ENCODE data around the gene GOLT1B. TPM values are rescaled to one million over a fixed set of nuclear protein-coding genes. Genes with fewer than 3 reads are reported as not detected.

GOLT1B gene
- total RNA-seq, 1 donor from 2014 or later, result 9.2 TPM

- H3K9me3 ChIP-seq, result no peaks in the 10 kb centered on the region
- DNase-seq (ENCODE audit: low spot score in 2 of 2), result no peak
- peaks cover 0 to 15% of the 10 kb centered on the region in 2 donors for H3K4me1 ChIP-seq
- H3K36me3 ChIP-seq, result peaks cover 6 to 20% of the 10 kb centered on the region in 2 donors
- TF ChIP-seq CTCF (IDR thresholded peaks at IDR 0.05), result no peak
- intact Hi-C loops (cut with DNase I), result loop anchor here (10.0 kb wide), 1 partner anchor 1119 kb away; the partner anchor contains the start of gene ETNK1
- H3K4me3 ChIP-seq, result no peak overlapping the region
- H3K27me3 ChIP-seq, result no peaks in the 10 kb centered on the region
- no peak overlapping the region for H3K27ac ChIP-seq
Measured at GRCh38 chr12:21505888-21506287, 4.3 kb downstream of the GOLT1B start.

GRCh38 chr12:21507849-21508248 lies 6.3 kb downstream of the GOLT1B start:
- intact Hi-C loops (cut with DNase I), result loop anchor here (10.0 kb wide), 1 partner anchor 1117 kb away; the partner anchor contains the start of gene ETNK1
- no peak for DNase-seq (ENCODE audit: low spot score in 2 of 2)
- H3K27ac ChIP-seq, result no peak overlapping the region

GRCh38 chr12:21509768-21510167 lies 8.2 kb downstream of the GOLT1B start:
- no peaks in the 10 kb centered on the region for H3K4me1 ChIP-seq
- no peak for DNase-seq (ENCODE audit: low spot score in 2 of 2)
- H3K4me3 ChIP-seq, result no peak overlapping the region
- H3K27ac ChIP-seq, result no peak overlapping the region
- no peaks in the 10 kb centered on the region for H3K27me3 ChIP-seq
- H3K9me3 ChIP-seq, result no peaks in the 10 kb centered on the region
- H3K36me3 ChIP-seq, result peaks cover 19 to 55% of the 10 kb centered on the region in 2 donors
- intact Hi-C loops (cut with DNase I), result loop anchor here (10.0 kb wide), 1 partner anchor 1115 kb away; the partner anchor contains the start of gene ETNK1
- no peak for TF ChIP-seq CTCF (IDR thresholded peaks at IDR 0.05)

More at GRCh38 chr12:21507849-21508248, 6.3 kb downstream of the GOLT1B start:
- Histone ChIP-seq H3K36me3 (peaks cover 10 to 38% of the 10 kb centered on the region in 2 donors), H3K27me3 (no peaks in the 10 kb centered on the region), H3K4me1 (peaks cover 0 to 9% of the 10 kb centered on the region in 2 donors), H3K9me3 (no peaks in the 10 kb centered on the region), H3K4me3 (no peak overlapping the region)
- no peak for TF ChIP-seq CTCF (IDR thresholded peaks at IDR 0.05)

GRCh38 chr12:21516281-21516680 lies 14.7 kb downstream of the GOLT1B start:
- no peaks in the 10 kb centered on the region for H3K27me3 ChIP-seq
- TF ChIP-seq CTCF (IDR thresholded peaks at IDR 0.05), result no peak

GRCh38 chr12:21518451-21518850 lies 16.9 kb downstream of the GOLT1B start:
- Histone ChIP-seq H3K27ac (no peak overlapping the region), H3K9me3 (no peaks in the 10 kb centered on the region), H3K4me1 (no peaks in the 10 kb centered on the region), H3K4me3 (no peak overlapping the region), H3K36me3 (peaks cover 10 to 38% of the 10 kb centered on the region in 2 donors), H3K27me3 (no peaks in the 10 kb centered on the region)
- TF ChIP-seq CTCF (IDR thresholded peaks at IDR 0.05), result no peak
- intact Hi-C loops (cut with DNase I), result no loop called here
- no peak for DNase-seq (ENCODE audit: low spot score in 2 of 2)

More at GRCh38 chr12:21516281-21516680, 14.7 kb downstream of the GOLT1B start:
- no peaks in the 10 kb centered on the region for H3K4me1 ChIP-seq
- H3K9me3 ChIP-seq, result no peaks in the 10 kb centered on the region
- no peak for DNase-seq (ENCODE audit: low spot score in 2 of 2)
- H3K36me3 ChIP-seq, result peaks cover 19 to 59% of the 10 kb centered on the region in 2 donors
- intact Hi-C loops (cut with DNase I), result no loop called here
- no peak overlapping the region for H3K4me3 ChIP-seq
- no peak overlapping the region for H3K27ac ChIP-seq

GRCh38 chr12:21521541-21521940 lies 20.0 kb downstream of the GOLT1B start:
- intact Hi-C loops (cut with DNase I), result no loop called here
- Histone ChIP-seq H3K9me3 (peaks cover 0 to 4% of the 10 kb centered on the region in 2 donors), H3K4me3 (no peak overlapping the region), H3K36me3 (peaks cover 0 to 11% of the 10 kb centered on the region in 2 donors), H3K27me3 (no peaks in the 10 kb centered on the region), H3K4me1 (no peaks in the 10 kb centered on the region), H3K27ac (no peak overlapping the region)
- no peak for DNase-seq (ENCODE audit: low spot score in 2 of 2)
- no peak for TF ChIP-seq CTCF (IDR thresholded peaks at IDR 0.05)
